A673 (cell line): ENCODE results near the gene TTC28.
"Not testable (repeated sequence)": the region's sequence is repeated elsewhere in the genome, so short reads cannot be mapped to it uniquely, and the experiment has no call there.

Experiments used
- CTCF ChIP-seq: fragments of 300-800, 200-600 bp; sonication (generic); conservative IDR thresholded peaks from 2 replicates; pipeline ENCODE4 v1.5.1; 2017; ENCODE audit warnings: low read depth, mild to moderate bottlenecking, antibody characterized with exemption, low read length, moderate library complexity, mixed read lengths
- EZH2 ChIP-seq: fragments of 200-600 bp; sonication (generic); IDR thresholded peaks from 2 replicates; pipeline ENCODE4 v1.6.1; 2017; ENCODE audit warnings: borderline replicate concordance, low read depth, mild to moderate bottlenecking, mixed read lengths, antibody characterized with exemption, low read length; ENCODE audit not compliant: poor library complexity, severe bottlenecking

GRCh38 chr22:28530565-28530964 is 149.1 kb downstream of the TTC28 start:
- not testable (repeated sequence) for TF ChIP-seq CTCF, EZH2
